Measurements from ENCODE around the gene DPP6. TPM values are rescaled to one million over a fixed set of nuclear protein-coding genes. Genes with fewer than 3 reads are reported as not detected.
"Not testable (repeated sequence)": the region's sequence is repeated elsewhere in the genome, so short reads cannot be mapped to it uniquely, and the experiment has no call there.

The DPP6 gene
- polyA plus RNA-seq, 1 of the 3 experiments (the other 2 are of a cell fraction): not detected

DNA sequence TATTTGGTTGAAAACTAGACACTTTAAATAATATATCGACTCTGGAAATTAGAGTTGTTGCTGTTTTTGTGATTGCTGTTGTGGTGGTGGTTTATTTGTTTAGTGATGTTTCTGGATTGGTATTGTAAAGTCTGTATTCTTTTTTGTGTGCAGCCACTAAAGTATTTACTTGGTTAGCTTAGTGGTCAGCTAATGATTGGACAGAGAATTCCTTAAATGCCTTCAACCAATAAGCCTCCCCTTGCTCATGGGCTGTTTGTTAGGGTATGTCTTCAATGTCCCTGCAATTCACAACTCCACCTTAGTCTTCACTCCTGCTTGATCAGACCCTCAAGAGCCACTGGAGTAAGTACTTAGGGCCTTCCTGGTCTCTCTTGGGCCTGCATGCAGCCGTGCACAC is 879.7 kb downstream of the DPP6 start:
- H3K36me3 ChIP-seq (replicated peaks in 1 of 2; ENCODE audit: control insufficient read depth in 1 of 2, insufficient read depth in 2 of 2, low read length in 1 of 2): no peaks in the 10 kb centered on the region
- H3K27ac ChIP-seq (ENCODE audit: low read depth in 2 of 2, low read length in 1 of 2): no peak overlapping the region
- H3K27me3 ChIP-seq (ENCODE audit: insufficient read depth): no peaks in the 10 kb centered on the region
- WGBS (ENCODE audit: low lambda C conversion rate): 67% methylated on average over 2 of the region's 2 CpGs
- ChIA-PET POLR2A (no interaction called here), CTCF (interaction anchor here (1.8 kb wide), 1 partner anchor 413 kb away, joined by 10 read pairs; no protein-coding TSS in a partner anchor)
- no peak for DNase-seq
- H3K4me3 ChIP-seq (ENCODE audit: low read depth in 2 of 2, low read length in 1 of 2): no peak overlapping the region
- no peak overlapping the region for H3K9ac ChIP-seq
- H3K4me1 ChIP-seq (ENCODE audit: control insufficient read depth in 1 of 2, insufficient read depth in 2 of 2, low read depth in 1 of 2, low read length in 1 of 2): peaks cover 0 to 5% of the 10 kb centered on the region in 2 experiments; a peak in 1 of 4 replicates
- H3K79me2 ChIP-seq (ENCODE audit: insufficient read depth): no peaks in the 10 kb centered on the region
- H4K20me1 ChIP-seq (ENCODE audit: insufficient read depth): no peaks in the 10 kb centered on the region
- no peak overlapping the region for H3K4me2 ChIP-seq
- no peak for TF ChIP-seq JUND (IDR thresholded peaks at IDR 0.05)
- TF ChIP-seq SIN3A (IDR thresholded peaks at IDR 0.05; ENCODE audit: borderline replicate concordance, low read depth, low read length): no peak
- TF ChIP-seq MXI1 (IDR thresholded peaks at IDR 0.05; ENCODE audit: low read depth, low read length): no peak
- no peak for TF ChIP-seq RCOR1 (IDR thresholded peaks at IDR 0.05; ENCODE audit: low read length)
- TF ChIP-seq GABPA (IDR thresholded peaks at IDR 0.05; ENCODE audit: low read depth): no peak
- no peak for TF ChIP-seq RFX5 (IDR thresholded peaks at IDR 0.05; ENCODE audit: low read length)
- H3K9me3 ChIP-seq: peaks cover 6% of the 10 kb centered on the region; the same call in 1 of the 2 replicates
- no peaks in the 10 kb centered on the region for H3F3A ChIP-seq (replicated peaks; ENCODE audit: insufficient read depth)
- H2AFZ ChIP-seq (ENCODE audit: low read depth): no peak overlapping the region
- H3K9me2 ChIP-seq: no peaks in the 10 kb centered on the region

DNA sequence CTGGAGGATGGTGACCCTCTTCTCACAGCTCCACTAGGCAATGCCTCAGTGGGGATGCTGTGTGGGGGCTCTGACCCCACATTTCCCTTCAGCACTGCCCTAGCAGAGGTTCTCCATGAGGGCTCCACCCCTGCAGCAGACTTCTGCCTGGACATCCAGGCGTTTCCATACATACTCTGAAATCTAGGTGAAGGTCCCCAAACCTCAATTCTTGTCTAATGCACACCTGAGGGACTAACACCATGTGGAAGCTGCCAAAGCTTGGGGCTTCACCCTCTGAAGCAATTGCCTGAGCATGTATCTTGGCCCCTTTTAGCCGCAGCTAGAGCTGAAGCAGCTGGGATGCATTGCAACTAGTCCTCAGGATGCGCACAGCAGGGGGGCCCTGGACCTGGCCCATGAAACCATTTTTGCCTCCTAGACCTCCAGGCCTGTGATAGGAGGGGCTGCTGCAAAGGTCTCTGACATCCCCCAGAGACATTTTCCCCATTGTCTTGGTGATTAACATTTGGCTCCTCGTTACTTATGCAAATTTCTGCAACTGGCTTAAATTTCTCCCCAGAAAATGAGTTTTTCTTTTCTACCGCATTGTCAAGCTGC is 882.3 kb downstream of the DPP6 start:
- H2AFZ ChIP-seq (ENCODE audit: low read depth); H3K9ac ChIP-seq; H3K79me2 ChIP-seq (ENCODE audit: insufficient read depth); H3K4me2 ChIP-seq; H3F3A ChIP-seq (replicated peaks; ENCODE audit: insufficient read depth); H4K20me1 ChIP-seq (ENCODE audit: insufficient read depth); H3K4me3 ChIP-seq (ENCODE audit: low read depth in 2 of 2, low read length in 1 of 2); H3K27ac ChIP-seq (ENCODE audit: low read depth in 2 of 2, low read length in 1 of 2); DNase-seq; H3K36me3 ChIP-seq (replicated peaks in 1 of 2; ENCODE audit: control insufficient read depth in 1 of 2, insufficient read depth in 2 of 2, low read length in 1 of 2); H3K27me3 ChIP-seq (ENCODE audit: insufficient read depth); H3K9me3 ChIP-seq; POLR2A ChIA-PET; H3K4me1 ChIP-seq (ENCODE audit: control insufficient read depth in 1 of 2, insufficient read depth in 2 of 2, low read depth in 1 of 2, low read length in 1 of 2); H3K9me2 ChIP-seq: not testable (repeated sequence)
- CTCF ChIA-PET: interaction anchor here (1.0 kb wide), 1 partner anchor 411 kb away, joined by 3 read pairs; no protein-coding TSS in a partner anchor
- 36% methylated on average over 4 of the region's 5 CpGs for WGBS (ENCODE audit: low lambda C conversion rate)

DNA sequence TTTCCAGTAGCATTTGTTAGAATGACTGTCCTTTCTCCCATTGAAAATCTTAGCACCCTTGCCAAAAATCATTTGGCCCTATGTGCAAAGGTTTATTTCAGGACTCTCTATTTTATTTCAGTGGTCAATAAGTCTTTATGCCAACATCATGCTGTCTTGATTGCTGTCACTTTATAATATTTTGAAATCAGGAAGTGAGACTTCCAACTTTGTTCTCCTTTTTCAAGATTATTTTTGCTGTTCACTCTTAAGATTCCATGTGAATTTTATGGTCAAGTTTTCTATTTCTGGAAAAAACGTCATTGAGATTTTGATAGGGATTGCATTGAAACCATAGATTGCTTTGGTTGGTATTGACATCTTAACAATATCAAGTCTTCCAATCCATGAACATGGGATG is 885.6 kb downstream of the DPP6 start:
- H3K27ac ChIP-seq (ENCODE audit: low read depth in 2 of 2, low read length in 1 of 2): no peak overlapping the region
- 27% methylated on average over 1 of the region's 1 CpG for WGBS (ENCODE audit: low lambda C conversion rate)
- H3K36me3 ChIP-seq (replicated peaks in 1 of 2; ENCODE audit: control insufficient read depth in 1 of 2, insufficient read depth in 2 of 2, low read length in 1 of 2): peaks cover 9 to 19% of the 10 kb centered on the region in 2 experiments
- no peaks in the 10 kb centered on the region for H3K9me2 ChIP-seq
- H3K4me3 ChIP-seq (ENCODE audit: low read depth in 2 of 2, low read length in 1 of 2): no peak overlapping the region
- TF ChIP-seq FOXM1 (IDR thresholded peaks at IDR 0.05; ENCODE audit: low read depth): no peak
- no peak for DNase-seq
- ChIA-PET POLR2A (no interaction called here), CTCF (interaction anchor here (0.6 to 17.6 kb wide), 5 partner anchors 9 to 407 kb away, joined by 3 to 153 read pairs (median 5); no protein-coding TSS in a partner anchor)
- peaks cover 0 to 5% of the 10 kb centered on the region in 2 experiments; a peak in 2 of 4 replicates for H3K4me1 ChIP-seq (ENCODE audit: control insufficient read depth in 1 of 2, insufficient read depth in 2 of 2, low read depth in 1 of 2, low read length in 1 of 2)
- no peak overlapping the region for H3K4me2 ChIP-seq
- no peaks in the 10 kb centered on the region for H4K20me1 ChIP-seq (ENCODE audit: insufficient read depth)
- no peaks in the 10 kb centered on the region for H3K79me2 ChIP-seq (ENCODE audit: insufficient read depth)
- no peaks in the 10 kb centered on the region for H3K27me3 ChIP-seq (ENCODE audit: insufficient read depth)
- no peak overlapping the region for H3K9ac ChIP-seq
- H3F3A ChIP-seq (replicated peaks; ENCODE audit: insufficient read depth): no peaks in the 10 kb centered on the region
- H3K9me3 ChIP-seq: peaks cover 6% of the 10 kb centered on the region; the same call in 1 of the 2 replicates
- H2AFZ ChIP-seq (ENCODE audit: low read depth): no peak overlapping the region
